Right lobe of liver (tissue), 4 donors: ENCODE results near the gene PKDREJ.

Source experiments
- CTCF ChIP-seq, 4 donors: fragments of 200-600 bp in 3 of 4; fragments of 450-650 bp in 1 of 4; IDR thresholded peaks; one replicate each; pipeline versions ENCODE4 v1.5.1 to v1.8.0; 2016 to 2022; ENCODE audit warnings: antibody characterized with exemption in 4 of 4, mild to moderate bottlenecking in 2 of 4
- POLR2A ChIP-seq: fragments of 450-650 bp; IDR thresholded peaks from one replicate; pipeline ENCODE4 v1.6.1; 2017; ENCODE audit warnings: antibody characterized with exemption, mild to moderate bottlenecking
- donor health status: DM: no; HTN: no; CAD: no.
- donor health status: DM: no; HTN: no; CAD: no.
- donor health status: DM: no; HTN: yes; CAD: no.

DNA sequence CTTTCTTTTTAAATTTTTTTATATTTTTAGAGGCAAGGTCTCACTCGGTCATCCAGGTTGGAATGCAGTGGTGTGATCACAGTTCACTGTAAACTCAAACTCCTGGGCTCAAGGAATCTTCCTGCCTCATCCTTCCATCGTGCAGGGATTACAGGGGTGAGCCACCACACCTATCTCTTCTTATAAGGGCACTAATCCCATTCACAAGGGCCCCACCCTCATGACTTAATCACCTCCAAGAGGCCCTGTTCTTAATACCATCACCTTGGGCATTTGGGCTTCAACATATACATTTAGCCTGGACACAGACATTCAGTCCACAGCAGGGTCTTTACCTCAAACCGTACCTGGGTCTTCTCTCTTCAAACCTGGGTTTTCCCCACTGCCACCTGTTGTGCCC, 29.0 kb upstream of the PKDREJ start:
- TF ChIP-seq POLR2A (no peak), CTCF (IDR thresholded peaks at IDR 0.05) (no peak)
